ENCODE data around the gene AAMP. TPM values are rescaled to one million over a fixed set of nuclear protein-coding genes. Genes with fewer than 3 reads are reported as not detected.

Gene AAMP
- total and polyA plus RNA-seq, 4 donors = 63.6 to 116 (median 74.6) TPM

DNA sequence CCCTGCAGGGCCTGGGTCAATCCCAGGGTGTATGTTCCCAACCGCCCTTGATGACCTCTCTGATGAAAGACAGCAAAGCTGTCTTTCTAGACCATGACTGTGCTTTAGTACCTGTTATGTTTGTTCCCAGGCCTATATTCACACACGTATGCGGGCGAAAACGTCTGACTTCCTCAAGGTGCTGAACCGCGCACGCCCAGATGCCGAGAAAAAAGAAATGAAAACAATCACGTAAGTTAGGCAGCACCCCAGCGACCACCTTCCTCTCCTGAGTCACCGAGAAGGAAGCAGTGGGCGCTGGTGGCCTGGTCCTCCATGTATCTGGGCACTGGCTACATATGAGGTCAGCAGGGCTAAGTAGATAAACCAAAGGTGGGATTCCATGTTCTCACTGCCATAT lies 20.2 kb downstream of the AAMP start (continued):
- TF ChIP-seq FOXA2 (IDR thresholded peaks at IDR 0.05) (no peak), TAF1 (conservative IDR thresholded peaks at IDR 0.05) (no peak)
- TF ChIP-seq, protein P1, sequence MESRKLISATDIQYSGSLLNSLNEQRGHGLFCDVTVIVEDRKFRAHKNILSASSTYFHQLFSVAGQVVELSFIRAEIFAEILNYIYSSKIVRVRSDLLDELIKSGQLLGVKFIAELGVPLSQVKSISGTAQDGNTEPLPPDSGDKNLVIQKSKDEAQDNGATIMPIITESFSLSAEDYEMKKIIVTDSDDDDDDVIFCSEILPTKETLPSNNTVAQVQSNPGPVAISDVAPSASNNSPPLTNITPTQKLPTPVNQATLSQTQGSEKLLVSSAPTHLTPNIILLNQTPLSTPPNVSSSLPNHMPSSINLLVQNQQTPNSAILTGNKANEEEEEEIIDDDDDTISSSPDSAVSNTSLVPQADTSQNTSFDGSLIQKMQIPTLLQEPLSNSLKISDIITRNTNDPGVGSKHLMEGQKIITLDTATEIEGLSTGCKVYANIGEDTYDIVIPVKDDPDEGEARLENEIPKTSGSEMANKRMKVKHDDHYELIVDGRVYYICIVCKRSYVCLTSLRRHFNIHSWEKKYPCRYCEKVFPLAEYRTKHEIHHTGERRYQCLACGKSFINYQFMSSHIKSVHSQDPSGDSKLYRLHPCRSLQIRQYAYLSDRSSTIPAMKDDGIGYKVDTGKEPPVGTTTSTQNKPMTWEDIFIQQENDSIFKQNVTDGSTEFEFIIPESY (IDR thresholded peaks at IDR 0.05) = no peak

DNA sequence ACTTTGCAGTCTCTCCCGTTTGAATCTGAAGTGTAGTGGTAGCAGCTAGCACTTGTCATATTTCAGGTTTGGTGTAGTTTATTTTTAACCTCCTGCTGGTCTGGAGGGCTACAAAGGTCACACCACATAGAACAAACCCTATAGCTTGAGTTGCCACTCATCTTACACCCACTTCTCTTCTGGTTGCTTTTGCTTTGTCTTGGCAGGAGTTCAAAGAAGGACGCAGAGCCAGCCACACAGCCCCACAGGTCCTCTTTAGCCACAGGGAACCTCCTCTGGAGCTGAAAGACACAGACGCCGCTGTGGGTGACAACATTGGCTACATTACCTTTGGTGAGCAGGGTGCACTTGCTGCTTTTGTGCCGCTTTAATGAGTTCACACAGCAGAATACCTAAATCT lies 24.7 kb downstream of the AAMP start:
- Histone ChIP-seq H3K9me3 (ENCODE audit: control insufficient read depth in 4 of 4, low read length in 3 of 4) (no peaks in the 10 kb centered on the region), H3K9ac (ENCODE audit: low read depth in 1 of 2, low read length in 2 of 2) (no peak overlapping the region), H3K36me3 (ENCODE audit: control insufficient read depth in 4 of 4, insufficient read depth in 3 of 4, low read depth in 1 of 4, low read length in 3 of 4) (peaks cover 8 to 69% (median 62%) of the 10 kb centered on the region in 4 donors), H3K4me1 (ENCODE audit: control insufficient read depth in 4 of 4, insufficient read depth in 4 of 4, low read length in 3 of 4) (no peaks in the 10 kb centered on the region), H3K4me3 (ENCODE audit: low read depth in 1 of 3, low read length in 3 of 3) (no peak overlapping the region), H3K27me3 (ENCODE audit: control insufficient read depth in 4 of 4, insufficient read depth in 4 of 4, low read length in 3 of 4) (no peaks in the 10 kb centered on the region), H3K27ac (ENCODE audit: low read depth in 1 of 2, low read length in 2 of 2) (no peak overlapping the region)
- DNase-seq (ENCODE audit: low spot score) = no peak
- TF ChIP-seq, protein P2, sequence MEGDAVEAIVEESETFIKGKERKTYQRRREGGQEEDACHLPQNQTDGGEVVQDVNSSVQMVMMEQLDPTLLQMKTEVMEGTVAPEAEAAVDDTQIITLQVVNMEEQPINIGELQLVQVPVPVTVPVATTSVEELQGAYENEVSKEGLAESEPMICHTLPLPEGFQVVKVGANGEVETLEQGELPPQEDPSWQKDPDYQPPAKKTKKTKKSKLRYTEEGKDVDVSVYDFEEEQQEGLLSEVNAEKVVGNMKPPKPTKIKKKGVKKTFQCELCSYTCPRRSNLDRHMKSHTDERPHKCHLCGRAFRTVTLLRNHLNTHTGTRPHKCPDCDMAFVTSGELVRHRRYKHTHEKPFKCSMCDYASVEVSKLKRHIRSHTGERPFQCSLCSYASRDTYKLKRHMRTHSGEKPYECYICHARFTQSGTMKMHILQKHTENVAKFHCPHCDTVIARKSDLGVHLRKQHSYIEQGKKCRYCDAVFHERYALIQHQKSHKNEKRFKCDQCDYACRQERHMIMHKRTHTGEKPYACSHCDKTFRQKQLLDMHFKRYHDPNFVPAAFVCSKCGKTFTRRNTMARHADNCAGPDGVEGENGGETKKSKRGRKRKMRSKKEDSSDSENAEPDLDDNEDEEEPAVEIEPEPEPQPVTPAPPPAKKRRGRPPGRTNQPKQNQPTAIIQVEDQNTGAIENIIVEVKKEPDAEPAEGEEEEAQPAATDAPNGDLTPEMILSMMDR (IDR thresholded peaks at IDR 0.05; ENCODE audit: low read depth, low read length, missing input control) = no peak
- TF ChIP-seq FOXA2 (IDR thresholded peaks at IDR 0.05) (no peak), RXRA (IDR thresholded peaks at IDR 0.05) (no peak), NR2F2 (IDR thresholded peaks at IDR 0.05) (no peak), HNF4G (IDR thresholded peaks at IDR 0.05) (no peak), HNF4A (conservative IDR thresholded peaks at IDR 0.05) (no peak), TAF1 (conservative IDR thresholded peaks at IDR 0.05) (no peak), FOXA1 (IDR thresholded peaks at IDR 0.05) (no peak)
- TF ChIP-seq, protein P3, sequence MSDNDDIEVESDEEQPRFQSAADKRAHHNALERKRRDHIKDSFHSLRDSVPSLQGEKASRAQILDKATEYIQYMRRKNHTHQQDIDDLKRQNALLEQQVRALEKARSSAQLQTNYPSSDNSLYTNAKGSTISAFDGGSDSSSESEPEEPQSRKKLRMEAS (IDR thresholded peaks at IDR 0.05) = no peak
- TF ChIP-seq, protein P1 (IDR thresholded peaks at IDR 0.05) = no peak
- 73% methylated on average over 5 of the region's 5 CpGs for WGBS

DNA sequence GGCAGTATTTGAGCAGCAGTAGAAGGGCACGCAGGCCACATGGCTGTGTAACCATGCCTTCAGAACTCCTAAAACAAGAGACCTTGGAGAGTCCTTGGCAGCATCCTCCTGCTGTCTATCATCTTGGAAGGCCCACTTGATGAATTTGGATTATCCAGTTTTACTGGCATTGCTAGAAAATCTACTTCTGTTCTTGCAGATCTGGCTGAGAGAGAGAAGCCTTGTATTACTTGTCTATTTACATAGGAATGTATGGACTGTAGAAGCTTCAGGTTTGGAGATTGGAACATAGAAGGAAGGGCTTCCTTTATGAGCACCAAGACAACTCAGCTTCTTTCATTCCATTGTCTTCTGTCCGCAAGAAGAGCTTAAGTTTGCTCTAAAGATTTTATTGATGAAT lies 25.3 kb downstream of the AAMP start:
- H3K36me3 ChIP-seq (ENCODE audit: control insufficient read depth in 4 of 4, insufficient read depth in 3 of 4, low read depth in 1 of 4, low read length in 3 of 4) = peaks cover 6 to 67% (median 58%) of the 10 kb centered on the region in 4 donors
- no peak overlapping the region for H3K4me3 ChIP-seq (ENCODE audit: low read depth in 1 of 3, low read length in 3 of 3)
- H3K4me1 ChIP-seq (ENCODE audit: control insufficient read depth in 4 of 4, insufficient read depth in 4 of 4, low read length in 3 of 4) = no peaks in the 10 kb centered on the region
- WGBS = 97% methylated on average over 2 of the region's 2 CpGs
- TF ChIP-seq NR2F2 (IDR thresholded peaks at IDR 0.05) = no peak
- no peak for TF ChIP-seq HNF4G (IDR thresholded peaks at IDR 0.05)
- TF ChIP-seq, protein P2 (IDR thresholded peaks at IDR 0.05; ENCODE audit: low read depth, low read length, missing input control) = no peak
- no peak for DNase-seq (ENCODE audit: low spot score)
- no peak overlapping the region for H3K9ac ChIP-seq (ENCODE audit: low read depth in 1 of 2, low read length in 2 of 2)
- no peaks in the 10 kb centered on the region for H3K9me3 ChIP-seq (ENCODE audit: control insufficient read depth in 4 of 4, low read length in 3 of 4)
- no peaks in the 10 kb centered on the region for H3K27me3 ChIP-seq (ENCODE audit: control insufficient read depth in 4 of 4, insufficient read depth in 4 of 4, low read length in 3 of 4)
- H3K27ac ChIP-seq (ENCODE audit: low read depth in 1 of 2, low read length in 2 of 2) = no peak overlapping the region
